ENCODE results near the gene DAB2IP.
"Not testable (repeated sequence)": the region's sequence is repeated elsewhere in the genome, so short reads cannot be mapped to it uniquely, and the experiment has no call there.

Gene DAB2IP

DNA sequence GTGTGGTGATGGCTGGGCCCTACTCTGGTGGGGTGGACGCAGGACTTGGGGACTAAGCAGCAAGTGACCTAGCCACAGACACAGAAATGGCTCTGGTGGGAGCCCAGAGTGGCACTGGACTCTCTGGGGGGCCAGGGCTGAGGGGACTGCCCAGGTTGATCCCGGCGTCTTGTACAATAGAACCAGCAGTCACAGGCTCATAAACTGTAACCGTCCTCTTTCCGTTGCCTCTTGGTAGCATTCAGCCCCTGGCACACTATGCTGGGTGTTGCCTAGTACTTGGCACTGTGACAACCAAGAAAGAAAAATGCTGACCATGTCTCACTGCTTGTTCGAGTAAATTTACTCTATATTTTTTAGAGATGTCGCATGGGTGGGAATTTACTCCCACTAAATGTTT is 80.5 kb downstream of the DAB2IP start:
- no peak for DNase-seq

DNA sequence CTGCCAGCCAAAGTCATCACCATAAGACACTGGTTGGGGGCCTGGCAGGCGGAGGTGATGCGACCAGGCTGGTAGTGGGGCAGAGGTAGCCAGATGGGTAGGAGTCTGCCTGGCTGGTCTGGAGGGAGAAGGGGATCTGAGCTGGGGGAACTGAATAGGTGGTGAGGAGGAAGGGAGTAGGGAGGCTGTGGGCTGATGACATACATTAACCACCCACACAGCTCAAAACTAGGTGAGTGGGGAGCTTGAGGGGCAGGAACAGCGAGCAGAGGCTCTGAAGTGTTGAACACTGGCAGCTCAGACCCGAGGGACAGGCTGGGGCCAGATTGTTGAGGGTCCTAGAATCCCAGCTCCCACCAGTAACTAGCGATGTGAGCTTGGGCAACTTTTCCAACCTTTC is 81.0 kb downstream of the DAB2IP start:
- no peak for DNase-seq

DNA sequence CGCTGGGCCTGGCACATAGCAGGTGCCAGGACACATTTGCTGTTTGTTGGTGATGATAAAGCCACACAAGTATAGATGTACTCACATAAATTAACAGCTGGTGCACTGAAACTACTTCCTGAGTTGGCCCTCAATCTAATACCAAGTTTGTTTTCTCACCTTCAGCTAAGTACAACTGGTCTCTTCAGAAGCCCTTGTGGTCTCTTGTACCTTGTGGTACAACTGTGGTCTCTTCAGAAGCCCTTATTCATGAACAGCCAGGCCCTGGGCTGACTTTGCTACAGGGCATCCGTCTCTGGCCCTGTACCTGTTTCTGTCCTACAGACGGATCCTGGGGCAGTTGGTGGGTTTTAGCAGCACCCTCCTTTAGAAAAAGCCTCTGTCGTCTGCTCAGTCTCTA is 81.5 kb downstream of the DAB2IP start:
- no peak for DNase-seq

DNA sequence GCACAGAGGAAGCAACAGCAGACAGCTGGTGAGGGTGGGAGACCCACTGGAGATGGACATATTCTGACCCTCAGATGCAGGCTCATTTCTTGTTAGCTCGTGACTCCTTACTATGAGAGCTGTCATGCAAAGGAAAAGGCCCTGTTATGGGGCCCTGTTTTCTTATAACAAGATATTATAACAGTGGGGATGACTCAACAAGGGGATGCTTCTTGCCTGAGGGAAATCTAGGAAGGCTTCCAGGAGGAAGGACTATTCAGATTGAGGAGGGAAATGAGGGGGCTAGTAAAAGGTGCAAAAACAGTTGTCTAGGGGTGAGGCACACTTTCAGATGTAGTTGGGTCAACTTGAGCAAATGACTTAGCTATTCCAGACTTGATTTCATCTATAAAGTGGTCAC is 83.0 kb downstream of the DAB2IP start:
- no peak for DNase-seq

GRCh38 chr9:121735065-121735792 is 83.8 kb downstream of the DAB2IP start:
- no peak for DNase-seq

DNA sequence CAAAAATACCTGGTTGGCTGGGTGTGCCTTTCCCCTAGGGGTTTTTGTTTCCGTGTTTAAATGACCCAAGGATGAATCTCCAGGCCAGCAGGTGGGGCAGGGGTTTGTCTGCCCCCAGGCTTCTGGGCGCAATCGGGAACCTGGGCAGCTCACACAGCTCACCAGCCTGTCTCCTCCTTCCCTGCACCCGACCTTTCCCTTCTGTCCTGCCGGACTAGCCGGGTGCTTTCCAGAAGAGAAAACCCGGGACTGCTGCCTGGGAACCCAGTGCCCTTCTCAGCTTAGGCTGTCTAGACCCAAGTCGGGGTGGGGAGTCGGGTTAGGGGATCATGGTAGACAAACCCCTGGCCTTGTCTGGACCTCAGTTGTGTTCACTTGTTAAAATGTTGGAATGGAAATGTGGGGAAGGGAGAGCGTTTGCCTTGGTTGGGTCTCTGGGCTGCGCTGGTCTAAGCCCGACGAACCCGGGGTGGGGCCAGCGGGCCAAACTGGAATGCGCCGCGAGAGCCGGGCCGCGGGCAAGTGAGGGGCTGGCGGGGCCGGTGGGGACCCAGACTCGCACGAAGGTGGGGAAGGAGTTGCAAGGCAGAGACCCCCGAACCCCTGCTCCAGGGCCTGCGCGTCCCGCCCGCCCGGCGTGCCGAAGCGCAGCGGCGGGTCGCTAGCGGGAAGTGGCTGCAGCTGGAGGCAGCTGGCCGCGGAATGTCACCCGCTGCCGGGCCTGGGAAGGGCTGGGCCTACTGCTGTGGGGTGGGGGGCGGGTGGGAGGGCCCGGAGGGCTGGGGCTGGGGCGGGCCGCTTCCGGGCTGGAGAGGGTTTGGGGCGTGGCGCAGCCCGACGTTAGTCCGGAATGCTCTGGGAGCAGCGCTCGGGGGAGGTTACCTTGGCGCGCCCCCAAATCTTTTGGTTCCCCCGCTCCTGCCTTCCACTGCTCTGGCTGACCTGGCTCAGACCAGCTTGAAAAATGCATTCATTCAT is 84.6 kb downstream of the DAB2IP start:
- DNase-seq = peak; percentile 88

GRCh38 chr9:121736934-121737462 is 85.6 kb downstream of the DAB2IP start:
- DNase-seq = no peak

- no peak for DNase-seq
Observed at GRCh38 chr9:121737481-121737931, 86.1 kb downstream of the DAB2IP start.

DNA sequence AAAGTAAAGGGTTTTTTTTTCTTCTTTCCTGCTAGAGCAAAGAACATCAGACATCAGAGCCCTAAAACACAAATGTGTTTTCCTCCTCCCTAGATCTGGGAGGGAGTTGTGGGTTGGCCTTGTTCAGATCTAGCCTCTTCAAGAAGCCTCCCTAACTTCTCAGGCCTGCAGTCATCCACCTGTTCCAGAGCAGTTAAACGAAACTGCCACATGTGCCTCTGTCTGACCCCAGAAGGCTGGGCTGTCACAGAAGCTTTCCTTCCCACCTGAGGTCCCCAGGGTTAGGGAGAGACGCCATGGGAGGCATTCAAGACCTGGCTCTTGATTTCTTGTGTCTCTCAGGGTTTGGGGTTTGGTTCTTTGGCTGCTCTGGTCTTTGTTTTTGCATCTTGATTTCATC is 87.0 kb downstream of the DAB2IP start:
- DNase-seq = no peak

GRCh38 chr9:121738968-121739367 is 87.5 kb downstream of the DAB2IP start:
- no peak for DNase-seq

- DNase-seq = no peak
Observed at GRCh38 chr9:121739971-121740370, 88.5 kb downstream of the DAB2IP start.

GRCh38 chr9:121741228-121741918 is 89.9 kb downstream of the DAB2IP start:
- no peak for DNase-seq

GRCh38 chr9:121741919-121742283 is 90.5 kb downstream of the DAB2IP start:
- DNase-seq = not testable (repeated sequence)

DNA sequence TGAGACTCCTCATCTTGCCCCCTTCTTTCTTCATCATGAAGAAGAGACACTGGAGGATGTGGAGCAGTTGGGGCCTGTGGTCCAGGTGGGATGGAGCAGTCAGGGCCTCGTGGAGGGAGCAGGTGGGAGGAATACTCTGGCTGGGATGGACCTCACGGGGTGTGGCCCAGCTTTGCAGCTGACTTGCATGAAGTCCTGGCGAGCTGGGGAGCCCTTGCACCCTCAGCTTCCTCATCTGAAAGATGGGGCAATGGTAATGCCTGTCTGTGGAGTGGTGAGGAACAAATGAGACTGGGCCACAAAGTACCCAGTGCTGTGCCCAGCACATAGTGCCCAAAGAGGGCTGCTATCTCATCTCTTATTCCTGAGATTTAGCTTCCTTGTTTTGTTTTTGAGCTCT is 91.5 kb downstream of the DAB2IP start:
- DNase-seq = no peak

GRCh38 chr9:121743441-121744001 is 92.1 kb downstream of the DAB2IP start:
- DNase-seq = peak; percentile 83

DNA sequence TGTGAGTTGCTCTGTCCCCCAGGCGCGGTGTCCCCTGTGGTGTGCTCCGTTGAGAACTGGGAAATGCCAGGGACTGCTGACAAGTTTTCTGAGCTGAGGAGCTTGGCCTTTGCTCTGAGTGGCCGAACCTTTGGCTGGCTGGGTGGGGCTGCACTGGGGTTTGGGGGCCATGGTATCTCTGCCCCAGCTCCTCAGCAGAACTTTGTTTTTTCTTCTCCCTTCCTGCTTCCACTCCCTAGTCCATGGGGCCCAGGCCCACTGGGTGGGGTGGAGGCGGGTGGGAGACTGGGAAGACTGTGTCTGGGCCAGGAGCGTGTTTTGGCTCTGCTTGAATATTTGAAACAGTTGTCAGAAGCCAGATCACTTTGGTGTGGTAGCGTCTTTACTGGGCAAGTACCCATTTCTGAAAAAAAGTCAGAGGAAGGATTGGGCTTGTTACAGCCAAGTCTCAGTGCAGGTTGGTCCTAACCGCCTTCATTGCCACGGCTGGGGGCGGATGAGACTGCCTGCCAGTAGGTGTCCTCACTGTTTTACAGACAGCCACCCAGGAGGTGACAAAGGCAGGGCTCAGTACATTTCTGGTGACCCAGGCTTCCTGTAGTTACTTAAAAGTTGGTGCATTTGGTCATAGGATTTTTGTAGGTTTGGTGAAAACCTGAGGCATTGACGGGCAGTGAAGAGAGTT is 92.7 kb downstream of the DAB2IP start:
- DNase-seq = peak; percentile 65

GRCh38 chr9:121744687-121745395 is 93.4 kb downstream of the DAB2IP start:
- DNase-seq = no peak

DNA sequence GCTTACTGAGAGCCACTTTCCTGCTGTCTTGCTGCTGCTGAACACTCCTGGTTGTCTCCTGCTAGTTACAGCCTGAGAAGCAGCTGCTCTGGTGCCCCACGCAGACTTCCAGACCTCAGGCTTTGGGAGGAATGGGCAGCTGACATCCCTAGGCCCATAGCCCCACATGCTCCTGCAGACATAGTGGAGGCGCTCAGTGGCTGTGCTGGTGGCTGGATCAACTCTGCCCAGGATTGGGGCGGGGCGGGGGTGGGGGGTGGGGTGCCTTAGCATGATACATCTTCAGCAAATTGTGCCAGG is 93.9 kb downstream of the DAB2IP start:
- DNase-seq = no peak

- DNase-seq = no peak
Observed at GRCh38 chr9:121746411-121746810, 95.0 kb downstream of the DAB2IP start.

DNA sequence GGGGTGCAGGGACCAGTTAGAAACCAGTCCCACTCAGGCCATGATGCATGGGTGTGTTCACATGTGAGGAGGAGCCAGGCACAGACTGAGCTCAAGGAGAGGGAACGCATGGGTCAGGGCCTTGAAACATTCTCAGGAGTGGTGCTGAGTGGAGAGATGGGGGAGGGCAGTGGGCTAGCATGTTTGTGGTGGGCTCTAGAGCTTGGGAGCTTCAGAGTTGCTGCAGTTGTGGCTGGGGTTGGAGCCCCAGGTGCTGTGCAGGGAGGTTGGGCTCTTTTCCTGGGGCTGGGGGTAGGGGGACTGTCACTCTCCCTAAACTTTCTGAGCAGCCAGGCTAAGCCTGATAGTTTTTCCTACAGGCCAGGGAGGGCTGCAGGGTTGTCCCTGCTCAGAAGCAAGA is 95.4 kb downstream of the DAB2IP start:
- no peak for DNase-seq

GRCh38 chr9:121748074-121748473 is 96.6 kb downstream of the DAB2IP start:
- no peak for DNase-seq
